HG03439 (cell line): ENCODE data around the gene XNDC1N.
"Not testable (repeated sequence)": the region's sequence is repeated elsewhere in the genome, so short reads cannot be mapped to it uniquely, and the experiment has no call there.

Source experiments
- ATAC-seq: cut with Tn5 transposase; IDR thresholded peaks from one replicate; pipeline ENCODE4 v1.9.1; 2021; ENCODE audit warnings: mild to moderate bottlenecking, moderate library complexity; ENCODE audit not compliant: unreplicated experiment

XNDC1N gene

DNA sequence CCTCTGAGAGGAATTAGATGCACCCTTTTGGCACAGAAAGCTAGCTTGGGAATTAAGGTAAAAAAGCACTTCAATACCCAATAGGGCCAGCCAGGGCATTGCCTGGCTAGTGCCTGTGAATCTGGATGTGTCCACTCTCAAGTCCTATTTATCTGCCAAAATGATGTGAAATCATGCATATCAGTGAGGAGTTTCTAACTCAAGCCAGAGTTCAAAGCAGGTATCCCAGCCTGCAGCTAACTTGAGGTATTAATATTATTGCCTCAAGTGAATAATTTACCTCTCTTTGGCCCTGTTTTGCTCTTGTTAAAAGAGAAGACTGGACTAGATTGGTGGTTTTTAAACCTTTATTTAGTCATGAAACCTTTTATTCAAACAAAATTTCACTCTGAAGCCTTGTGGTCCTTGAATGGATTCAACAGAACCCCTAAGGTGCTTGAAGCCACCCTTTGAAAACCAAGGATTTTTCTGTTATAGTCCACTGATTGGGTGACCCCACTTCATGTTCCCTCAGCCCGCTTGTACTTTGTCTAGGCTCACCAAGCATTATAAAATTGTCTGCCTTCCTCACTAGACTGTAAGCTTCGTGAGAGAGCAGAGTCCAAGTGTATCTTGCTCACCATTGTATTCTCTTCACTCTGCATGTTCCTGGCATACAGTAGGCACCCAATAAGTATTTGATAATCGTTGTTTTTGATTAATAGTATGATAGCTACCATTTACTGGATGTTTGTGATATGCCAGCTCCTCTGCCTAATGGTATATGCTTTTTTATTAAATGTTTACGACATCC, 4.9 kb upstream of the XNDC1N start:
- no peak for ATAC-seq

DNA sequence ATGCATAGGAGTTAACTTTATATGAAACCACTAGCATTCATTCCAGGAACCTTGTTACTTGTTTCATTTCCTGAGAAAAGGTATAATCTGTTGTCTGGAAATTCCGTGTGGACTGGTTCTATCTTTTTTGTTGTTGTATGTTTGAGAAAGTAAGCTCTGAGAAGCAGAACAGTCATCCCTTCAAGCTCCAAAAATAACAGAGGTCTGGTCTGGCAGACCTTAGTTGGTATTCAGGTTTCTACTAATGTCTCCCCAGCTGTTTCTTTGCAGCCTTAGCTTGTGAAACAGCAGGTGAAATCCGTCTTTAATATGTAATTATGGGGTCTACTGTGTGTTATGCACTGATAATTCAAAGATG, 2.8 kb upstream of the XNDC1N start:
- no peak for ATAC-seq

DNA sequence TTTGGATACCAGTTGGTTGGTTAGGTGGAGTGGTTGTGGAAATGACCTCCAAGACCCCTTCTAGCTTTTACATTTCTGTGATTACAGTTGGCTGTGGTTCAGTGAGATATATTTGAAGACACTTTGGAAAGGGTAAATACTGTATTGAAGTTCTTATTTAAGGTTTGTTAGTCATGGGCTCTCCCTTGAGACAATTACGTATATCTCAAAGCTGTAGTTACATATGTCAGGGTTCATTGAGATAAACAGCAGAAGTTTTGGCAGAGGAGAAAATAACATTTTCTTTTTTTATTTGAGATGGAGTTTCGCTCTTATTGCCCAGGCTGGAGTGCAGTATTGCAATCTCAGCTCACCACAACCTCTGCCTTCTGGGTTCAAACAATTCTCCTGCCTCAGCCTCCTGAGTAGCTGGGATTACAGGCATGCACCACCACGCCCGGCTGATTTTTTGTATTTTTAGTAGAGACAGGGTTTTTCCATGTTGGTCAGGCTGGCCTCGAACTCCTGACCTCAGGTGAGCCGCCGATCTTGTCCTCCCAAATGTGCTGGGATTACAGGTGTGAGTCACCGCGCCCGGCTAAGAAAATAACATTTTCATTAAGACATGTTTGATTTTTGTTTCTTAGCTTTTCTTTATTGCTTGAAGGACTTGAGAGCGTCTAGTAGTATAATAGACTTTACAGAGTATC, 2.3 kb upstream of the XNDC1N start:
- no peak for ATAC-seq

DNA sequence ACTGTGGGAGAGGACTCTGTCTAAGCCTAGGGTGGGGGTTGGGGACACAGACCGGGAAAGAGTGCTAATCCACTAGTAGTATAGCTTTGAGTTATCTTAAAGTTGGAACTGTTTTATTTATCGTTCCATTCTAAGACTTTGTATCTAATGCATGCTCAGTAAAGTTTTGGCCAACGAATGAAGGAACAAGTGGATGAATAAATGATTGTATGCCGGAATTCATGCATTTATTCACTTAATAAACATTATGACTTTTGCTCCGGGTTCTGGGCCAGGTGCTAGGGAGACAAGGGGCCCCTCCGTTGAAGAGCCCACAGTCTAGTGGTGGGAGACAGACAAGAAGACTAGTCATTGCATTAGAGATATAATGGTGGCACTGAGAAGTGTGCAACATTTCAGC, 1.1 kb upstream of the XNDC1N start:
- ATAC-seq: no peak

DNA sequence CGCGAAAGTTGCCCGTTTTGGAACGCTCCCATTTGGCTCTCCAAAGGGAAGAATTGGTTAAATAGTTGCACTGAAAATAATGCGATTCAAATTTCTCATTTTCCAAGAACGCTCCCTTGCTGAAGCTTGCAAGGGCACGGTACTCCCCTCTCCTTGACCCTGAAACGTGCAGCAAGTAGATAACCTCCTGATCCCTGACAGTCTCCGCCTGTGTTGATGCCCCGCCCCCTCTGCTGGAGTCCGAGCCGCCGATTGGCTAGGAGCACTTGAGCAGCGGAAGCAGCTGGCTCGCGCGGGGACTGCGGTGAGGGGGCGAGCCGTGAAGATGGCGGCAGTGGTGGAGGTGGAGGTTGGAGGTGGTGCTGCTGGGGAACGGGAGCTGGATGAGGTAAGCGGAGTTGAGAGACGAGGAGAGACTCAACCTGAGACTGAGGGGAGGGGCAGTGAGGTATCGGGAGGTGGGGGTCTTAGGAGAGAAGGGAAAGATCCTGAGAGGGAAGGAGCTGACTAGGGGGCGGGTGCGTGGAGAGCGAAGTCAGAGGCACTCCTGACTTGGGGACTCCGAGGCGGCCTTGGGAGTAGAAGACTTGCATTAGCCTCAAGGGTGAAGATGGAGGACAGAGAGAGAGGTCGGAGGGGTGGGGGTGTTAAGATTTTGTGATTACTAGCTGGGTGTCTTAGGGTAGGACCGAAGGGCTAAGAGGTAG, 496 bp upstream of the XNDC1N start, which contains the start of gene RNF121:
TSS of gene RNF121 (plus strand) at position 310 of the 707 bp plus-strand sequence. CDS start at position 326, 16 bp downstream.
- ATAC-seq: peak; percentile 82

DNA sequence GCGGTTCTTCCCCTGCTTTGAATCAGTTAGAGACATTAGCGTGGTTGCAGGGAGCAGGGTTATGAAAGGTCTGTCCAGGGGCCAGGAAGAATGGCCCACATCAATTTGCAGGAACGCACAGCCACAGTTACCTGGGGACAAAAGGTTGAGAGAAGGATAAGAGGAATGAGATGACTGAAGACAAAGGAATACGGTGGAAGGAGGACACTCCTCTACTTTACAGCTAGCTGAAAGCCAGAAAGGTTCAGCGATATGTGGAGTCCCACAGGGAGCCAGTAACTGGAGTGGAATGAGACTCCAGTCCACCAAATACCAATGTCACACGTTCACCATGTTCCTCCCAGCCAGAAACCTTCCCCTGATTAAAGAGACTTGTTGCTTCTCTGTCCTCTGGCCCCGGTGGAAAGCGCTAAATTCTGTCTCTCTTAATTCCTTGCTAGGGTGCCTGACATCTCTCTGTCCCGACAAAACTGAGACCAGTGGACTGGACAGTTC, 10.7 kb downstream of the XNDC1N start:
- ATAC-seq: no peak

DNA sequence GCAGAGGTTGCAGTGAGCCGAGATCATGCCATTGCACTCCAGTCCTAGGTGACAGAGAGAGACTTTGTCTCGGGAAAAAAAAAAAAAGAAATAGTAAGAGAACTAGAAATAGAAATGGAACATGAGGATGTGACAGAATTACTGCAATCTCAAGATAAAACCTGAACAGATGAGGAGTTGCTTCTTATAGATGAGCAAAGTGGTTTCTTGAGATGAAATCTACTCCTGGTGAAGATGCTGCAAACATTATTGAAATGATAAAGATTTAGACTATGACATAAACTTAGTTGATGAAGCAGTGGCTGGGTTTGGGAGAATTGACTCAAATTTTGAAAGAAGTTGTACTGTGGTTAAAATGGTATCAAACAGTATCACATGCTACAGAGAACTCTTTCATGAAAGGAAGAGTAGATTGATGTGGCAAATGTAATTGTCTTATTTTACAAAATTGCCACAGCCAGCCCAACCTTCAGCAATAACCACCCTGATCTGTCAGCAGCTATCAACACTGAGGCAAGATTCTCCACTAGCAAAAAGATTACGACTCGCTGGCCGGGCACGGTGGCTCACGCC, 13.7 kb downstream of the XNDC1N start:
- ATAC-seq: no peak

DNA sequence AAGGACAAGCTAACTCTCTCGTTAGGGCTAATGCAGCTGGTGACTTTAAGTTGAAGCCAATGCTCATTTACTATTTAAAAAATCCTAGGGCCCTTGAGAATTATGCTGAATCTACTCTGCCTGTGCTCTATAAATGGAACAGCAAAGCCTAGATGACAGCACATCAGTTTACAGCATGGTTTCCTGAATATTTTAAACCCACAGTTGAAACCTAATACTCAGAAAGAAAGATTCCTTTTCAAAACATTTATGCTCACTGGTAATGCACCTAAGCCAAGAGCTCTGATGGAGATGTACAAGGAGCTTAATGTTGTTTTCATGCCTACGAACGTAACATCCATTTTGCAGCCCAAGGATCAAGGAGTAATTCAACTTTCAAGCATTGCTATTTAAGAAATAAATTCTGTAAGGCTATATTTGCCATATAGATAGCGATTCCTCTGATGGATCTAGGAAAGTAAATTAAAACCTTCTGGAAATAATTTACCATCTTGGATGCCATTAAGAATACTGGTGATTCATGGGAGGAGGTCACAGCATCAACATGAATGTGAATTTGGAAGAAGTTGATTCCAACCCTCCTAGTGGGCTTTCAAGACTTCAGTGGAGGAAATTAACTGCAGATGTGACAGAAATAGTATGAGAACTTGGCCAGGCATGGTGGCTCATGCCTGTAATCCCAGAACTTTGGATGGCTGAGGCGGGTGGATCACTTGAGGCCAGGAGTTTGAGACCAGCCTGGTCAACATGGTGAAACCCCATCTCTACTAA, 14.5 kb downstream of the XNDC1N start:
- no peak for ATAC-seq

DNA sequence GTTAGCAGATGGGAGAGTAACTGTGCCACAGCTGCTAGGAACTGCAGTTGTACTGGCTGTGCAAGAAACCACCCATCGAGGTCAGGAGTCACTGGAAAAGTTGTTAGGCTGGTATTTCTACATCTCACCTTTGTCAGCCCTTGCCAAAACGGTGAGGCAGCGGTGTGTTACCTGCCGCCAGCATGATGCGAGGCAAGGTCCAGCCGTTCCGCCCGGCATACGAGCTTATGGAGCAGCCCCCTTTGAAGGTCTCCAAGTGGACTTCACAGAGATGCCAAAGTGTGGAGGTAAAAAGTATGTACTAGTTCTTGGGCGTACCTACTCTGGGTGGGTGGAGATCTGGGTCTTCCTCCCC, 16.4 kb downstream of the XNDC1N start:
- not testable (repeated sequence) for ATAC-seq

DNA sequence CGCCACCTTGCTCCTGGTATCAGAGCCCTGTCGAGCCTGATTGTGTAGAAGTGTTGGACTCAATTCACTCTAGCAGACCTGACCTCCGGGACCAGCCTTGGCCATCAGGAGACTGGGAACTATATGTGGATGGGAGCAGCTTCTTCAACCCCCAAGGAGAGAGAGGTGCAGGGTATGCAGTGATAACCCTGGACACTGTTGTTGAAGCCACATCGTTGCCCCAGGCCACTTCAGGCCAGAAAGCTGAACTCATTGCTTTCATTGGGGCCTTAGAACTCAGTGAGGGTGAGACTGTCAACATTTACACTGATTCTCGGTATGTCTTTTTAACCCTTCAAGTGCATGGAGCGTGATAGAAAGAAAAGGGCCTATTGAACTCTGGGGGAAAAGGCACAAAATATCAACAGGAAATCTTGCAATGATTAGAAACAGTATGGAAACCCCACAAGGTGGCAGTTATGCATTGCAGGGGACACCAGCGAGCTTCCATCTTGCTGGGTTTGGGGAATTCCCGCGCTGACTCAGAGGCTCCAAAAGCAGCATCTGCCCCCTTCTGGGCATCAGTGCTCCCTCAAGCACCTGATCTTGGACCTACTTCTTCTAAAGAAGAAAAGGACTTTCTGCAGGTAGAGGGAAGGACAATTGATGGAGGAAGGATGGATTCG, 16.9 kb downstream of the XNDC1N start:
- ATAC-seq: not testable (repeated sequence)

DNA sequence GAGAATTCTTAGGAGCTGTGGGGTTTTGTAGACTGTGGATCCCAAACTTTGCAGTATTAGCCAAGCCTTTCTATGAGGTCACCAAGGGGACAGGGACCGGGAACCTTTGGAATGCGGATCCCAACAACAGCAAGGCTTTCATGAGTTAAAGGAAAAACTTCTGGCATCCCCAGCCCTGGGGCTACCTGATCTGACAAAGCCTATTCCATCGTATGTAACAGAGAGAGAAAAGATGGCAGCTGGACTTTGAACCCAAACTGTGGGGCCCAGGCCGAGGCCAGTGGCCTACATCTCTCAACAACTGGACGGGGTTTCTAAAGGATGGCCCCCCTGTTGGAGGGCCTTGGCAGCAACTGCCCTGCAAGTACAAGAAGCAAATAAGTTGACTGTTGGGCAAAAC, 17.6 kb downstream of the XNDC1N start:
- not testable (repeated sequence) for ATAC-seq

DNA sequence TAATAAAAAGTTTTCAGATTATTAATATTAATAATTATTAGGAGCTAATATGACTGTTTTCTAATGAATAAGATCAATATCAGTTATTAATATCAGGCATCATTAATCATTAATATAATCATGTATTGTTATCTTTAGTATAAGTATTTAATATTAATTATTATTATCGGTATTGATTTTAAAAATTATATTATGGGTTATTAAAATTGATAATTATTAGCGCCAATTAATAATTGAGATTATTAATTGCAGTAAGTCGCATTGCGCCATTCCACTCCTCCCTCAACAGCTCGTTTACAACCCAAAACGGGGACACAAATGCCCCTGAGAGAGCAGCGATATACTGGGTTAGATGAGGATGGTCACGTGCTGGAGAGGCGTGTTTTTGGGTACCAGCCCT, 20.2 kb downstream of the XNDC1N start:
- no peak for ATAC-seq

DNA sequence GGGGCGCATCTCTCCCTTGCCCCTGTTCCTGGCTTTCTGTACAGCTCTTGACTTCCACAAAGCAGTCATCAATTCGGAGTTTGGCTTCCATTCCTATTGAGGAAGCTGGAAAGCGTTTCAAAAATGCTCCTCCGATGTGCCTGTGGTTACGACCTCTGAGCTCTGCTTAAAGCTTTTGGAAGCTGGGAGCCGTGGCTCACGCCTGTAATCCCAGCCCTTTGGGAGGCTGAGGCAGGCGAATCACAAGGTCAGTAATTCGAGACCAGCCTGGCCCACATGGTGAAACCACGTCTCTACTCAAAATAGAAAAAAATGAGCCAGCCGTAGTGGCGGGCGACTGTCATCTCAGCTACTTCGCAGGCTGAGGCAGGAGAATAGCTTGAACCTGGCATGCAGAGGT, 27.3 kb downstream of the XNDC1N start:
- ATAC-seq: not testable (repeated sequence)

DNA sequence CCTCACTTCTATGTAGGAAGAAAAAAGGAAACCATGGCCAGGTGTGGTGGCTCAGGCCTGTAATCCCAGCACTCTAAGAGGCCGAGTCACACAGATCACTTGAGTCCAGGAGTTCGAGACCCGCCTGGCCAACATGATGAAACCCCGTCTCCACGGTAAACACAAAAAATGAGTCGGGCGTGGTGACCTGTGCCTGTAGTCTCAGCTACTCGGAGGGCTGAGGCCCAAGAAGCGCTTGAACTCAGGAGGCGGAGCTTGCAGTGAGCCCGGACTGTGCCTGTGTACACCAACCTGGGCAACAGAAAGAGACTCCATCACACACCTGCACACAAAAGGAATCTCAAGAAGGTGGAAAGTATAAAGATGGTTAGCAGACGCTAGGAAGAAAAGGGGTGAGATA, 32.4 kb downstream of the XNDC1N start:
- ATAC-seq: no peak

DNA sequence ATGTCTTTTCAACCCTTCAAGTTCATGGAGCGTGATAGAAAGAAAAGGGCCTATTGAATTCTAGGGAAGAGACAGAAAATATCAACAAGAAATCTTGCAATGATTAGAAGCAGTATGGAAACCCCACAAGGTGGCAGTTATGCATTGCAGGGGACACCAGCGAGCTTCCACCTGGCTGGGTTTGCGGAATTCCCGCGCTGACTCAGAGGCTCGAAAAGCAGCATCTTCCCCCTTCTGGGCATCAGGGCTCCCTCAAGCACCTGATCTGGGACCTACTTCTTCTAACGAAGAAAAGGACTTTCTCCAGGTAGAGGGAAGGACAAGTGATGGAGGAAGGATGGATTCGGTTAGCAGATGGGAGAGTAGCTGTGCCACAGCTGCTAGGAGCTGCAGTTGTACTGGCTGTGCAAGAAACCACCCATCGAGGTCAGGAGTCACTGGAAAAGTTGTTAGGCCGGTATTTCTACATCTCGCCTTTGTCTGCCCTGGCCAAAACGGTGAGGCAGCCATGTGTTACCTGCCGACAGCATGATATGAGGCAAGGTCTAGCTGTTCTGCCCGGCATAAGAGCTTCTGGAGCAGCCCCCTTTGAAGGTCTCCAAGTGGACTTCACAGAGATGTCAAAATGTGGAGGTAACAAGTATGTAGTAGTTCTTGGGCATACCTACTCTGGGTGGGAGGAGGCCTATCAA, 39.1 kb downstream of the XNDC1N start:
- not testable (repeated sequence) for ATAC-seq

DNA sequence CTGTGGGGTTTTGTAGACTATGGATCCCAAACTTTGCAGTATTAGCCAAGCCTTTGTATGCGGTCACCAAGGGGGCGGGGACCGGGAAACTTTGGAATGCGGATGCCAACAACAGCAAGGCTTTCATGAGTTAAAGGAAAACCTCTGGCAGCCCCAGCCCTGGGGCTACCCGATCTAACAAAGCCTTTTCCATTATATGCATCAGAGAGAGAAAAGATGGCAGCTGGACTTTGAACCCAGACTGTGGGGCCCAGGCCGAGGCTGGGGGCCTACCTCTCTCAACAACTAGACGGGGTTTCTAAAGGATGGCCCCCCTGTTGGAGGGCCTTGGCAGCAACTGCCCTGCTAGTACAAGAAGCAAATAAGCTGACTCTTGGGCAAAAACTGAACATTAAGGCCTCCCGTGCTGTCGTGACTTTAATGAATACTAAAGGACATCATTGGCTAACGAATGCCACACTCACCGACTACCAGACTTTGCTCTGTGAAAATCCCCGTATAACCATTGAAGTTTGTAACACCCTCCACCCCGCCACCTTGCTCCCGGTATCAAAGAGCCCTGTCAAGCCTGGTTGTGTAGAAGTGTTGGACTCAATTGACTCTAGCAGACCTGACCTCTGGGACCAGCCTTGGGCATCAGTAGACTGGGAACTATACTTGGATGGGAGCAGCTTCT, 39.9 kb downstream of the XNDC1N start:
- ATAC-seq: not testable (repeated sequence)

DNA sequence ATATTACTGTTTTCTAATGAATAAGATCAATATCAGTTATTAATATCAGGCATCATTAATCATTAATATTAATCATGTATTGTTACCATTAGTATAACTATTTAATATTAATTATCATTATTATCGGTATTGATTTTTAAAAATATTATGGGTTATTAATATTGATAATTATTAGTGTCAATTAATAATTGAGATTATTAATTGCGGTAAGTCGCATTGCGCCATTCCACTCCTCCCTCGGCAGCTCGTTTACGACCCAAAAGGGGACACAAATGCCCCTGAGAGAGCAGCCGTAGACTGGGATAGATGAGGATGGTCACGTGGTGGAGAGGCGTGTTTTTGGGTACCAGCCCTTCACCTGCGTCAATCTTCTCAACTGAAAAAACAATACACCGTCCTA, 42.6 kb downstream of the XNDC1N start:
- ATAC-seq: not testable (repeated sequence)
